Cerebellar cortex (tissue), 1 donor: ENCODE measurements around the gene ILF2.
"Not testable (repeated sequence)": the region's sequence is repeated elsewhere in the genome, so short reads cannot be mapped to it uniquely, and the experiment has no call there.

Experiments used
- DNase-seq: peaks from one replicate; pipeline ENCODE4 v3.0.0-alpha.2; 2015; ENCODE audit warnings: low spot score

ILF2 gene

GRCh38 chr1:153670859-153671627, at the start of gene ILF2:
ILF2 (minus strand) TSS chr1:153670993; CDS start chr1:153670922, 71 bp downstream.
- peak; percentile 100 for DNase-seq

DNA sequence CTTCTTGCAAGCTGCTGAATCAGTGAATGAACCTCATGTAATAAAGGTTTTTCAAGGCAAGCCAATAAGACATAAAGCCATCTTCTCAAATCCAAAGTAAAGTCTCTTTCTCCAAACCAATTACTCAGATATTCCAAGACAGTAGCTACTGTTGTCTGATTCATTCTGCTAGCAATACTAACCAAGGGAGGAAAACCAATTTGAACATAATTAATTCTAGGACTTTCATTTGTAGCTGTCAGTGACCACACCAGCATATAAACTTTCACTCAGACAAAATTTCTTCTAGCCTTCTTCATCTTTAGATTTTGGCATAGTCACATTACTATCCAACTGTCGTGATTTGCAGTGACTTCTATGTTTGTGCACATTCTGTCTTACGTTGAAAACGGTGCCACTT, 46.5 kb upstream of the ILF2 start:
- no peak for DNase-seq

DNA sequence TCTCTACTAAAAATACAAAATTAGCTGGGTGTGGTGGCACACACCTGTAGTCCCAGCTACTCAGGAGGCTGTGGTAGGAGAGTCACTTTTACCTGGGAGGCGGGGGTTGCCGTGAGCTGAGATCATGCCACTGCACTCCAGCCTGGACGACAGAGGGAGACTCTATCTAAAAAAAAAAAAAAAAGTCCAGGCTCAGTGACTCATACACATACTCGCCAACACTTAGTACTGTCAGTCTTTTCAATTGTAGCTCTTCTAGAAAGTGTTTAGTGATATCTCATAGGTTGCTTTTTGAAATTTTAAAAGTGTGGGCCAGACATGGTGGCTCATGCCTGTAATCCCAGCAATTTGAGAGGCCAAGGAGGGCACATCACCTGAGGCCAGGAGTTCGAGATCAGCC, 45.4 kb upstream of the ILF2 start:
- DNase-seq = not testable (repeated sequence)

GRCh38 chr1:153711026-153711425, 40.2 kb upstream of the ILF2 start:
- DNase-seq = no peak

DNA sequence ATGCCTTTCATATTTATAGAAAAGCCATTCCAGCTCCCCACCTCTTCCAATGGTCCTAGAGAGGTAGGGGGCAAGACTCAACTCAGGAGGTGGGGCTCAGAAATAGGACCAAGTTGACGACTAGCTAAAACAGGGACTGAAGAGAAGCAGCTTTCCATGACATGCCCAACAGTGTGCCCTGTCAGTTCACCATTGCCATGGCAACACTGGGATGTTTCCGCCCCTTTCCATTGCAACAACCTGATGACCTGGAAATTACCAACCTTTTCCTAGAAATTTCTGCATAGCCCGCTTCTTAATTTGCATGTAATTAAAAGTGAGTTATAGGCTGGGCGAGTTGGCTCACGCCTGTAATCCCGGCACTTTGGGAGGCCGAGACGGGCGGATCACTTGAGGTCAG, 34.7 kb upstream of the ILF2 start:
- no peak for DNase-seq

- no peak for DNase-seq
Observed at GRCh38 chr1:153699768-153700167, 29.0 kb upstream of the ILF2 start.

DNA sequence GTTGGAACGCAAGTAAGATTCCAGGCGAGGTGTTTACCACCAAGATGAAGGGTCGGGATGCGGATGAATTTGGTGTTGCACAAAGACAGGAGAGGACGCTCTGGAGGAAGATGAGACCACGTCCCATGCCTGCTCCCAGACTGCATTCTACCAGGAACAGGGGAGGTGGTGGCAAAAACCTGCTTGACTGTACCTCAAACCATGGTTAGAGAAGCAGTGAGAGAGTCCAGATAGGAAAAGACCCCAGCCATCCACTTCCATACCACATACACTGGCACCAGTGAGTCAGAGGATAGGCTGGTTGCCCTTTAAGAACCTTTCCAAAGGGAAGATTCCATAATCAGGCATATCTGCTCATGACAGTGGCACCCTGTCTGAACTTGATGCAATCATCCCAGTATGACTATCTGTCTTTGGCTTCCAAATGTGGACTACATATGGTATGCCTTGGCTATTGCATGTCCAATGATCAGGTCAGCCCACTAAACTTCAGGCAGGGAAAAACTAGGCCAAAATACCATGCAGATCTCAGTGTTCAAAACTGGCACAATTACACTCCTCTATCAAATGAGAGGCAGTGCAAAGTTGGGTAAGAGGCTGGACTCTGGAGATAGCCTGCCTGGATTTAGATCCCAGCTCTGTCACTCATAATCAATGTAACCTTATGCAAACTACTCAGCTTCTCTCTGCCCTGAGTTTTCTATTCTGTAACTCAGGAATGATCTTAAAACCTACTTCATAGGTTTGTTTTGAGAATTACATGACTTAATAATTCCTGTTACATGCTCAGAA, 28.3 kb upstream of the ILF2 start:
- no peak for DNase-seq

DNA sequence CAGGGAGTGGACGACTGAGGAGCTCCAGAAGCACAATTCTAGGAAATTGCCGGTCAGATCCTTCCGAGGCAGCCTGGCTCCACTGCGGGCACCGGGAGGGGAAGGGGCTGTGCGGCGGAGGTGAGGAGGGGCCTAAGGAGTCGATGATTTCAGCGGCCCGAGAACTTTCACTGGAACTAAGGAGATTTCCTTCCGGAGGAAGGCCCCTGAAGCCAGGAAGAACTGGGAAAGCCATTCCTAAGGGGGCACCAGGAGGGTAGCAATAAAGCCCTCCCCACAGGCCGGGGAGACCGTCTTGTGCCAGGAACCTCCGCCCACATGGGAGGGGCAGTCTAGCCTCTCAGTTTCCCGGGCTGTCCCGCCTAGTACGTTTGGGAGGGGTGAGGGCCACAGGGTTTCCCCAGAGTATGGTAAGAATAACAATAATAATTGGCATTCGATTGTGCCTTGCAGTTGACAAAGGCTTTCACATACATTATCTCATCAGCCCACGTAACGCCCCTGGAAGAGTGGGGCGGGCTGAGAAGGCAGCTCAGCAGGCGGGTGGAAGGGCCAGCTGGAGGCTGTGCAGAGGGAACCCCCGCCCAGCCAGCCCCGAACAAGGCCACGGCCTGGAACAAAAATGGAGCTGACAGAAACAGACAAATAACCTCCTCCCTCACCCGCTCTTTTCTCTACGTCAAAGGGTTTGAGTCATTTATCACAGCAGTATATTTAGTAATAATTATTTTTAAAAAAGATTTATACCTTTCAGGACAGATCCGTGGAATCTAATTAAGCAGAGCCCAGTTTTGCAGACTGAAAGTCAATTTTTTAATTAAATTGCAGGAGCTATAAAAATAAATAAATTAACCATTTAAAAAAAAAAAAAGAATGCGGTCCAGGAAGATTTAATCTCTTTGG, 27.5 kb upstream of the ILF2 start:
- DNase-seq = no peak

DNA sequence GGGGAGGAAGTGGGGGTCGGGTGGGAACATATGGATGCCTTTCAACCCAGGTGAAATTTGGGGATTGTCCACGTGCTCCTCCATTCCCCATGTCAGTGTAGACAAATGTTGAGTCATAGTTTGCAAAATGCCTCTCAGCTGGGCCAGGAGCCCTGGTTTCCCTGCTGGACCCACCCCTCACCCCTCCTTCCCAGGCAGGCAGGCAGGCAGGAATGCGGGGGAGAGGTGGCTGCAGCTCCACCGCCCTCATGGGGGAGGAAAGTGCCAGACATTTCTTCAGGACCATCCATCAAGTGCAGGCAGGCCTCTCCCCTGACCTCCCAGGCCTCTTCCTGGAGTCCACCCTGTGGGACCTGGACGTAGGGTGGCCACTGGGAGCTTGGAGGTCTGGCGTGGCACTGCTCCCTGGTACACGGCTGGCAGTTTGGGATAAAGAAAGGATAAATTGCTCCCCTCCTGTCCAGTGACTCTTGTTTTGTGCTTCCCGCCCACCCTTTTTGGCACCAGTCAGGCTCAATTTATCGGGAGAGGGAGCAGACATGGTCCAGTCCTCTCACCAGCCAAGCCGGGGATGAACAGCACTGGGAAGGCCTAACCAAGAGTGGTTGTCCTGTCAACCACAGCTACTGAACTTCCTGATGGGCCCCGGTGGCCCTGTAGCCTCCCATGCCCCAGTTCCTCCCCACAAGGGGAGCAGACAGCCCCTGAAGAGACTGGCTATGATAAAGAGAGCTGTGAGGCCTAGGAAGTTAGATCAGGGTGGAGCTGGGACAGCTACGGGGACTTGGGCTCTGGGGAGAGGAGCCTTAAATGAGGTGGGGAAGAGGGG, 26.6 kb upstream of the ILF2 start:
- DNase-seq = no peak

DNA sequence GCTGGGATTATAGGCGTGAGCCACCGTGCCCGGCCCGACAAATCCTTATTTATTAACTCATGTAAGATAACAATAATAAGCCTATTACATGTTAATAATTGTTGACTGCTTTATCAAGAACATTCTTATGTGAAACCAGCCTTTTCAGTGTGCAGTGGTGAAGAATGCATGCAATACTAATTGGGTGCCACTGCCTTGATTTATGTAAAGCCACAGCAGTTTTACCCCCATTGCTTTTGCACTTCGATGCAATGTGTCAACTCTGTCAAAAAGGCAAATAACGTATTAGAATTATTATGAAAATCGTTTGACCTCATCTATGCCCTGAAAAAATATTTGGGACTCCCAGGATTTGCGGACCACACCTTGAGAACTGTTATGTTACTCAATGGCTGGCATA, 25.9 kb upstream of the ILF2 start:
- no peak for DNase-seq

DNA sequence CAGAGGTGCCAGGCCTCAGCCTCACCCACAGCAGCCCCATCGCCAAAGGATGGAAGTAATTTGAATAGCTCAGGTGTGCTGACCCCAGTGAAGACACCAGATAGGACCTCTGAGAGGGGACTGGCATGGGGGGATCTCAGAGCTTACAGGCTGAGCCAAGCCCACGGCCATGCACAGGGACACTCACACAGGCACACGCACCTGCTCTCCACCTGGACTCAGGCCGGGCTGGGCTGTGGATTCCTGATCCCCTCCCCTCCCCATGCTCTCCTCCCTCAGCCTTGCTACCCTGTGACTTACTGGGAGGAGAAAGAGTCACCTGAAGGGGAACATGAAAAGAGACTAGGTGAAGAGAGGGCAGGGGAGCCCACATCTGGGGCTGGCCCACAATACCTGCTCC, 22.7 kb upstream of the ILF2 start:
- no peak for DNase-seq

DNA sequence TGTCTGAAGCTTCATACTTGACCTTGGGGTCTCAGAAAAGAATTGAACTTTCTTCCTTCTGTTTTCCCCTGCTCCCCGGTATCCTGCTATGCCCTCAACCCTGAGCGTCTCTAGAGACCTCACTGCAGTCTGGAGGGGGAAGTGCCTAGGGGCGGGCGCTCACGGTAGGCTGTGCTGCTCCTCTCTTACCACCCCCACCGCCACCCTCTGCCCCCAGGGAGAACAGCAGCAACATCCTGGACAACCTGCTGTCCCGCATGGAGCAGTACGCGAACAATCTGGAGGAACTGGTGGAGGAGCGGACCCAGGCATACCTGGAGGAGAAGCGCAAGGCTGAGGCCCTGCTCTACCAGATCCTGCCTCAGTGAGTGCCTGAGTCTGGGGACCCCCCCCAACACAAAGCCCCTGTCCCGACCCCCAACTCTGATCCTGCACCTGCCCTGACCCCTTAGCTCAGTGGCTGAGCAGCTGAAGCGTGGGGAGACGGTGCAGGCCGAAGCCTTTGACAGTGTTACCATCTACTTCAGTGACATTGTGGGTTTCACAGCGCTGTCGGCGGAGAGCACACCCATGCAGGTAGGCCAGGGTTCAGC, 18.0 kb upstream of the ILF2 start:
- DNase-seq = no peak

GRCh38 chr1:153688276-153688675, 17.5 kb upstream of the ILF2 start:
- no peak for DNase-seq

DNA sequence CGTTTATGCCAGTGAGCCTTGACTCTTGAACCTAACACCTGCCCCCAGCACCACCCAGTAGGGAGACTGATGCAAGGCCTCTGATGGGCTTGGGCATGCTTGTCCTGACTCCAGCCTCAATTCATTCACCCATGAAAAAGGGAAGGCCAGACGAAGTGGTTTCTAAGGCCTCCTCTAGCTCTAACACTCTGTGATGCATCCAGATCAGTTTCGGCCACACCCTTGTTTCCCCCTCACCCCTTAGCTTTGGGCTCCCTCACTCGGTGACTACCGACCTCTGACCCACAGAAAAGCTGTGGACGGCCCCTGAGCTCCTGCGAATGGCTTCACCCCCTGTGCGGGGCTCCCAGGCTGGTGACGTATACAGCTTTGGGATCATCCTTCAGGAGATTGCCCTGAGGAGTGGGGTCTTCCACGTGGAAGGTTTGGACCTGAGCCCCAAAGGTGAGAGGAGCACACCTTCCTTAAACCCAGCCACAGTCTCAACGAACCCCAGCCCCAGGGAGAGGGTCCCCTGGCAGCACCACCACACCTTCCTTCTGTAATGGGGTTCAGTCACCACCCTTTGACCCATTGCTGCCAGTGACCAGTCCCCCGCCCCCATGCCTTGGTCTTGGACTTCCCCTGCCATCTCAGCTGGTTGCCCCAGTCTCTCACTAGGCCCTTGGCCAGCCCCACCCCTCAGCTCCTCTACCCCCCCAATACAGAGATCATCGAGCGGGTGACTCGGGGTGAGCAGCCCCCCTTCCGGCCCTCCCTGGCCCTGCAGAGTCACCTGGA, 16.7 kb upstream of the ILF2 start:
- no peak for DNase-seq

DNA sequence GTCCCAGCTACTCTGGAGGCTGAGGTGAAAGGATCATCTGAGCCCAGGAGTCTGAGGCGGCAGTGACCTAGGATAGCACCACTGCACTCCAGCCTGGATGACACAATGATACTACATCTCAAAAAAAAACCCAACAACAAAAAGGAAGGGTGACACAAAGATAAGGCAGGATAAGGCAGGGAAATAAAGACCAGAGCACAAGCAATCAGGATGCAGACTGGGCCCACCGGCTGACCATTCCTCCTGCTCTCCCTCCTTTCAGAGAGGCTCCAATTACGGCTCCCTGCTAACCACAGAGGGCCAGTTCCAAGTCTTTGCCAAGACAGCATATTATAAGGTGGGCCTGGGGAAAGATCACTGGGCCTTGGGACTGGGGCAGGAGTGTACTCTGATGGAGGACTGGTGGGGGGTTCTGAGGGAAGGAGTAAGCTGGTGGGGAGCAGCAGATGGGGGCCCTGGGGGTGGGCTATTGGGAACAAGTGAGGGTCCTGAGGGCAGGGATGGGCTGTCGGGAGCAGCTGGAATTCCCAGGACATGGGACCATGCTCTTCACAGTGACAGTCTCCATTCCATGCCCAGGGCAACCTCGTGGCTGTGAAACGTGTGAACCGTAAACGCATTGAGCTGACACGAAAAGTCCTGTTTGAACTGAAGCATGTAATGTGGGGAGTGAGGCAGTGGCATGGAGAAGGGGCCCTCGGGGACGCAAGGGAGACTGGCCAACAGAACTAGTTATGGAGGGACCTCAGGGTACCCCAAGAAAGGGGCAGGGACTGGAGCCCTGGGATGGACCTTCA, 14.9 kb upstream of the ILF2 start:
- DNase-seq = no peak

DNA sequence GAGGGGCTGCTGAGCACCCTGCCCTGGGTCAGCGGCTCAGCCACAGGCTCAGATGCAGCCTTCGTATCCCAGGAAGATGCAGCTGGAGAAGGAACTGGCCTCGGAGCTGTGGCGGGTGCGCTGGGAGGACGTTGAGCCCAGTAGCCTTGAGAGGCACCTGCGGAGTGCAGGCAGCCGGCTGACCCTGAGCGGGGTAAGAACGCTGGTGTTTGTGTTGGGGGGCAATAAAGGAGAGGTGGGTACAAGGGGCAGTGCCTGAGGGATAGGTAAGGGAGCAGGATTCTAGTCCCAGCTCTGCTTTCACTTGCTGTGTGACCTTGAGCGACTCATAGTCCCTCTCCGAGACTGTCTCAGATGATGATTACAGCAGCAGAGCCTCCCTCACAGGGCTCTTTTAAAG, 14.1 kb upstream of the ILF2 start:
- no peak for DNase-seq

- no peak for DNase-seq
Observed at GRCh38 chr1:153683854-153684253, 13.1 kb upstream of the ILF2 start.

- no peak for DNase-seq
Observed at GRCh38 chr1:153682730-153683129, 11.9 kb upstream of the ILF2 start.

DNA sequence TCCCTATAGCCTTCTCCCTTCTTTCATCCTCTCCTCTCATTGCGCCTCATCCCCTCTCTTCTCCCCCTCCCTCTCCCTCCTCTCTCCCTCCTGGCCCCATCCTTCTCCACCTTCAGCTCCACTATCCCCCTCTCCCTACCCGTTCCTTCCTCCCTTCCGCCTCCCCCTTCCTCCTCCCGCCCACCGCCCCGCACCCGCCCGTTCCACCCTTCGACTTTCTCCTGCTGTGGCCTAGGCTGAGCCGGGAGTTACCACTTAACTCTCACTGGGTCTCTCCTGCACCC, 9.3 kb upstream of the ILF2 start:
- no peak for DNase-seq
